Lower lobe of right lung (tissue), 2 donors: ENCODE measurements around the gene NUBPL. TPM values are rescaled to one million over a fixed set of nuclear protein-coding genes. Genes with fewer than 3 reads are reported as not detected.
A peak's percentile ranks its signal among the peaks of the same experiment; 100 is the strongest.

ENCODE experiments used
- ATAC-seq, 2 donors: fragments of 200-7000 bp; cut with Tn5 transposase; one replicate each; pipeline ENCODE4 v1.9.1; 2020 to 2022; ENCODE audit warnings: mild to moderate bottlenecking in 2 of 2, moderate library complexity in 2 of 2
- DNase-seq: peaks from one replicate; pipeline ENCODE4 v3.0.0-alpha.2; 2020
- H3K27ac ChIP-seq: fragments of 200-600 bp; one replicate; pipeline ENCODE4 v1.8.0; 2022
- H3K27me3 ChIP-seq: fragments of 200-600 bp; one replicate; pipeline ENCODE4 v1.8.0; 2022; ENCODE audit warnings: low read depth
- H3K36me3 ChIP-seq: fragments of 200-600 bp; one replicate; pipeline ENCODE4 v1.8.0; 2022; ENCODE audit warnings: mild to moderate bottlenecking
- H3K4me1 ChIP-seq: fragments of 200-600 bp; one replicate; pipeline ENCODE4 v1.8.0; 2022
- H3K4me3 ChIP-seq: fragments of 200-600 bp; one replicate; pipeline ENCODE4 v1.8.0; 2022; ENCODE audit warnings: mild to moderate bottlenecking
- H3K9me3 ChIP-seq: fragments of 200-600 bp; one replicate; pipeline ENCODE4 v1.8.0; 2022
- CTCF ChIP-seq: fragments of 200-600 bp; IDR thresholded peaks from one replicate; pipeline ENCODE4 v1.8.0; 2022; ENCODE audit warnings: antibody characterized with exemption, mild to moderate bottlenecking
- intact Hi-C: fragments of 100-400 bp; cut with DNase I; formaldehyde crosslinking; loops from one replicate; pipeline ENCODE4 v1.11.0; 2022
- total RNA-seq: library from RNA; stranded (reverse); fragmentation: NEBNext Ultra II Directional; extraction: Animal tissue kit (Norgen Biotek cat#: 25700); gene quantifications from one replicate; pipeline ENCODE4 v1.2.1, GENCODE V29; 2021
- donor health status: DM: no; HTN: yes; CAD: no; lungs with severe emphysema.

Gene NUBPL
- total RNA-seq, 1 donor from 2014 or later = 8.6 TPM

DNA sequence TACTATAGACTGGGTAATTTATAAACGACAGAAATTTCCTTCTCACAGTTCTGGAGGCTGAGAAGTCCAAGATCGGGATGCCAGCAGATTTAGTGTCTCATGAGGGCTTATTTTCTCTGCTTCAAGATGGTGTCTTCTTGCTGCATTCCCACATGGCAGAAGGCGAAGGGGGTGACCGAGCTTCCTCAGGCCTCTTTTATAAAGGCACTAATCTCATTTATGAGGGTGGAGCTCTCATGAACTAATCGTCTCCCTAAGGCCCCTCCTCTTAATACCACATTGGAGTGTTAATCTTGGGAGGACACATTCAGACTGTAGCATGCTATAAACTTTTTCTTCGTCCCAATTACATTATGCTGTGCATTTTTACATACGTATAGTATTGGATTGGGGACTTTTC, 315.5 kb downstream of the NUBPL start:
- DNase-seq (no peak), ATAC-seq (no peak)
- intact Hi-C loops = no loop called here
- TF ChIP-seq CTCF = no peak
- H3K4me3 ChIP-seq = no peak overlapping the region
- no peaks in the 10 kb centered on the region for H3K9me3 ChIP-seq
- H3K4me1 ChIP-seq = peaks cover 8% of the 10 kb centered on the region
- H3K27ac ChIP-seq = peak overlapping the region; percentile 0
- H3K27me3 ChIP-seq = no peaks in the 10 kb centered on the region
- H3K36me3 ChIP-seq = no peaks in the 10 kb centered on the region

GRCh38 chr14:31877255-31877798, 316.1 kb downstream of the NUBPL start:
- peak overlapping the region; percentile 0 for H3K27ac ChIP-seq
- H3K36me3 ChIP-seq = no peaks in the 10 kb centered on the region
- DNase-seq = no peak
- ATAC-seq = no peak
- intact Hi-C loops = no loop called here
- no peaks in the 10 kb centered on the region for H3K27me3 ChIP-seq
- H3K4me1 ChIP-seq = peaks cover 8% of the 10 kb centered on the region
- no peak for TF ChIP-seq CTCF
- H3K4me3 ChIP-seq = peak overlapping the region; percentile 8
- H3K9me3 ChIP-seq = no peaks in the 10 kb centered on the region

GRCh38 chr14:31879661-31880348, 318.6 kb downstream of the NUBPL start:
- no peaks in the 10 kb centered on the region for H3K36me3 ChIP-seq
- no peaks in the 10 kb centered on the region for H3K27me3 ChIP-seq
- TF ChIP-seq CTCF = no peak
- H3K27ac ChIP-seq = no peak overlapping the region
- H3K4me3 ChIP-seq = no peak overlapping the region
- ATAC-seq (no peak), DNase-seq (no peak)
- peaks cover 8% of the 10 kb centered on the region for H3K4me1 ChIP-seq
- intact Hi-C loops = no loop called here
- H3K9me3 ChIP-seq = no peaks in the 10 kb centered on the region

- Histone ChIP-seq H3K9me3 (no peaks in the 10 kb centered on the region), H3K27ac (no peak overlapping the region), H3K27me3 (no peaks in the 10 kb centered on the region), H3K4me1 (peaks cover 8% of the 10 kb centered on the region), H3K4me3 (no peak overlapping the region), H3K36me3 (no peaks in the 10 kb centered on the region)
- DNase-seq (no peak), ATAC-seq (peak in 1 of 2 donors; percentile 39)
- TF ChIP-seq CTCF = no peak
- intact Hi-C loops = no loop called here
Observed at GRCh38 chr14:31880935-31881334, 319.7 kb downstream of the NUBPL start.

DNA sequence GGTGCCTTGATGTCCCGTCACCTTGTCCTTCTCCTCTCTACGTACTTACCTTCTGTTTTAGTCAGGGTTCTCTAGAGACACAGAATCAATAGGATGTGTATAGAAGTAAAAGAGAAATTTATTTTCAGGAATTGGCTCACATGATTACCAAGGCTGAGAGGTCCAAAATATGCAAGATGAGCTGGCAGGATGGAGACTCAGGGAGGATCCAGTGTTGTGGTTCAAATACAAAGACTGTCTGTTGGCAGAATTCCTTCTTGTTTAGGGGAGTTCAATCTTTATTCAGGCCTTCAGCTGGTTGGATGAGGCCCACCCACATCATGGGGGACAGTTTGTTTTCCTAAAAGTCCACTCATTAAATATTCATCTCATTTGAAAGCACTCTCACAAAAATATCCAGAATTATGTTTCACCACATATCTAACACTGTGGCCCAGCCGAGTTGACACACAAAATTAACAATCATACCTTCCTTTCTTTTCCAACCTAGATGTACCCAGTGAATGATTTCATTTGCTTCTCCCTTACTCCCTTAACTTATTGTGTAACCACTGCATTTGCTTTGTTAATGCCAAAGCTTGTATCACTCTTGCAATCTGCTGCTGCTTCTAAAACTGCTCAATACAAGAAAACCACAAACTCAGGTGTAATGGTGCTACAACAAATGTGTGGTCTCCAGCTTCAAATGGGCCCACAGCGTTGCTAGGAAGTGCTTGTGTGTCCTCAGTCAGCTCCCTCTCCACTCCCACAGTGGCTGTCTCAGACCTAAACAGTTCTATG, 320.5 kb downstream of the NUBPL start:
- H3K27me3 ChIP-seq = no peaks in the 10 kb centered on the region
- intact Hi-C loops = no loop called here
- no peaks in the 10 kb centered on the region for H3K36me3 ChIP-seq
- no peaks in the 10 kb centered on the region for H3K9me3 ChIP-seq
- no peak for TF ChIP-seq CTCF
- H3K27ac ChIP-seq = no peak overlapping the region
- DNase-seq = no peak
- peaks cover 8% of the 10 kb centered on the region for H3K4me1 ChIP-seq
- no peak overlapping the region for H3K4me3 ChIP-seq
- ATAC-seq = no peak
